Measurements from ENCODE around the gene MYO1A.
"Not testable (repeated sequence)": the region's sequence is repeated elsewhere in the genome, so short reads cannot be mapped to it uniquely, and the experiment has no call there.

MYO1A gene

GRCh38 chr12:57087010-57087690 is 37.2 kb upstream of the MYO1A start:
- DNase-seq (ENCODE audit: low spot score), result peak; percentile 80

- peak; percentile 76 for DNase-seq (ENCODE audit: low spot score)
Measured at GRCh38 chr12:57086493-57087009, 36.6 kb upstream of the MYO1A start.

GRCh38 chr12:57085999-57086492 is 36.1 kb upstream of the MYO1A start:
- DNase-seq (ENCODE audit: low spot score), result no peak

GRCh38 chr12:57080855-57081254 is 30.9 kb upstream of the MYO1A start:
- no peak for DNase-seq (ENCODE audit: low spot score)

GRCh38 chr12:57079821-57080220 is 29.9 kb upstream of the MYO1A start:
- no peak for DNase-seq (ENCODE audit: low spot score)

- DNase-seq (ENCODE audit: low spot score), result peak; percentile 100
Measured at GRCh38 chr12:57078519-57079404, 28.8 kb upstream of the MYO1A start, which contains the start of gene NEMP1. NEMP1 (minus strand) TSS chr12:57078791; CDS start chr12:57078745, 46 bp downstream.

- DNase-seq (ENCODE audit: low spot score), result not testable (repeated sequence)
Measured at GRCh38 chr12:57073566-57074450, 23.9 kb upstream of the MYO1A start.

GRCh38 chr12:57072661-57073060 is 22.7 kb upstream of the MYO1A start:
- DNase-seq (ENCODE audit: low spot score), result no peak

- peak; percentile 87 for DNase-seq (ENCODE audit: low spot score)
Measured at GRCh38 chr12:57069523-57069922, 19.6 kb upstream of the MYO1A start.

GRCh38 chr12:57066245-57066644 is 16.3 kb upstream of the MYO1A start:
- DNase-seq (ENCODE audit: low spot score), result no peak

GRCh38 chr12:57063991-57064685 is 14.2 kb upstream of the MYO1A start:
- peak; percentile 79 for DNase-seq (ENCODE audit: low spot score)

GRCh38 chr12:57058454-57058853 is 8.5 kb upstream of the MYO1A start:
- no peak for DNase-seq (ENCODE audit: low spot score)

- no peak for DNase-seq (ENCODE audit: low spot score)
Measured at GRCh38 chr12:57057067-57057751, 7.3 kb upstream of the MYO1A start.

GRCh38 chr12:57055824-57056223 is 5.9 kb upstream of the MYO1A start:
- DNase-seq (ENCODE audit: low spot score), result no peak

- not testable (repeated sequence) for DNase-seq (ENCODE audit: low spot score)
Measured at GRCh38 chr12:57053901-57054300, 4.0 kb upstream of the MYO1A start.

GRCh38 chr12:57053146-57053545 is 3.2 kb upstream of the MYO1A start:
- not testable (repeated sequence) for DNase-seq (ENCODE audit: low spot score)

- DNase-seq (ENCODE audit: low spot score), result no peak
Measured at GRCh38 chr12:57051011-57051410, 1.1 kb upstream of the MYO1A start.

- DNase-seq (ENCODE audit: low spot score), result no peak
Measured at GRCh38 chr12:57049119-57049446, 846 bp downstream of the MYO1A start.

- no peak for DNase-seq (ENCODE audit: low spot score)
Measured at GRCh38 chr12:57048423-57049118, 1.4 kb downstream of the MYO1A start.

- DNase-seq (ENCODE audit: low spot score), result no peak
Measured at GRCh38 chr12:57047981-57048380, 1.9 kb downstream of the MYO1A start.

All from NAMALWA (cell line).